Kidney tubule cell (primary cell): ENCODE data around the gene NCKAP1.
A peak's percentile ranks its signal among the peaks of the same experiment; 100 is the strongest.
"Not testable (repeated sequence)": the region's sequence is repeated elsewhere in the genome, so short reads cannot be mapped to it uniquely, and the experiment has no call there.

ENCODE experiments used
- DNase-seq: peaks from one replicate; pipeline ENCODE4 v3.0.0-alpha.2; 2018; ENCODE audit warnings: low spot score

Gene NCKAP1

DNA sequence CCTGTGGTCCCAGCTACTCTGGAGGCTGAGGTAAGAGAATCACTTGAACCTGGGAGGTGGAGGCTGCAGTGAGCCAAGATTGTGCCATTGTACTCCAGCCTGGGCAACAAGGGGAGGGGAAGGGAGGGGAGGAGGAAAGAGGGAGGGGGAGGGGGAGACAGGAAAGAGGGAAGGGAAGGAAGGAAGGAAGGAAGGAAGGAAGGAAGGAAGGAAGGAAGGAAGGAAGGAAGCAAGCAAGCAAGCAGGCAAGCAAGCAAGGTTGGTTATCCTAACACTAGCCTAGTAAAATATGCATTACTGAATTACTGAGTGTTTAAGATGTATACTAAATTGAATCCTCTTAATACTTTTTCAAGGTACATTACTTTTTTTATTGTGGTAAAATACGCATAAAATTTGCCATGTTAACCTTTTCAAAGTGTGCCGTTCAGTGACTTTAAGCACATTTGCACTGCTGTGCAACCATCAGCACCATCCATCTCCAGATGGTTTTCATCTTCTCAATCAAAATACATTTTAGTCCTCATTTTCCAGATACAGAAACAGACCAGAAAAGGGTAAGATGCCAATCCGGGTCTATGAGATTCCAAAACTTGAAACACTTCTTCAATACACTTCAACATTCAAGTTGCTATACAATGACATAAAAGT lies 28.9 kb downstream of the NCKAP1 start:
- no peak for DNase-seq

DNA sequence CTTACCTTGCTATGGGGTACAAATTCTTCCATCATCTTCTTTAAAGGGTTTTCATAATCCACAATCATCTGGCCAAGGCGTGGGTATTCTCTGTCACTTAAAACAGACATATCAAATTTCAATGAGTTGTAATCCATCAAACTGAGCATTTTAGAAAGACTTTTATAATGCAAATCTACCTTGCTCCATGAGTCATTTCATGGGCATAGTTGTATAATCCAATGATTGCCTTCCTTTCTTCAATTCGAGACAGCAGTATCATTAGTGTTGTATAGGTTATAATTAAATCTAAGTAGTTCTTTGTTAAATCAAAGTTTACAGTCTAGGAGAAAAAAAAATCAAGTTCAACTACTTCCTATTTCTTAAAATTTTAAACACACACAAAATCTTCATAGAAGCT lies 36.3 kb downstream of the NCKAP1 start:
- DNase-seq: no peak

GRCh38 chr2:183000846-183001245 lies 37.4 kb downstream of the NCKAP1 start:
- DNase-seq: peak; percentile 89

DNA sequence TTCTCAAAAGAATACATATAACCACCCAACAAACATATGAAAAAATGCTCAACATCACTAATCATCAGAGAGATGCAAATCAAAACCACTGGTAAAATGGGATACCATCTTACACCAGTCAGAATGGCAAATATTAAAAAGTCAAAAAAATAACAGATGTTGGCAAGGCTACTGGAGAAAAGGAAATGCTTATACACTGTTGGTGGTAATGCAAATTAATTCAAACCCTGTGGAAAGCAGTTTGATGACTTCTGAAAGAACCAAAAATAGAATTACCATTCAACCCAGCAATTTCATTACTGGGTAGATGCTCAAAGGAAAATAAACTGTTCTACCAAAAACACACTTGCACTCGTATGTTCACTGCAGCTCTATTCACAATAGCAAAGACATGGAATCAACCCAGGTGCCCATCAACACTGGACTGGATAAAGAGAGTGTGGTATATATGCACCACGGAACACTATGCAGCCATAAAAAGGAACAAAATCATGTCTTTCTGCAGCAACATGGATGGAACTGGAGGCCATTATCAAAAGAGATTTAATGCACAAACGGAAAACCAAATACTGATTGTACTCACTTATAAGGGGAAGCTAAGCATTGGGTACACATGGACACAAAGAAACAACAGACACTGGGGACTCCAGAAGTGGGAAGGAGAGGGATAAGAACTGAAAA lies 38.8 kb downstream of the NCKAP1 start:
- DNase-seq: no peak

- no peak for DNase-seq
Measured at GRCh38 chr2:182994228-182994912, 43.9 kb downstream of the NCKAP1 start.

DNA sequence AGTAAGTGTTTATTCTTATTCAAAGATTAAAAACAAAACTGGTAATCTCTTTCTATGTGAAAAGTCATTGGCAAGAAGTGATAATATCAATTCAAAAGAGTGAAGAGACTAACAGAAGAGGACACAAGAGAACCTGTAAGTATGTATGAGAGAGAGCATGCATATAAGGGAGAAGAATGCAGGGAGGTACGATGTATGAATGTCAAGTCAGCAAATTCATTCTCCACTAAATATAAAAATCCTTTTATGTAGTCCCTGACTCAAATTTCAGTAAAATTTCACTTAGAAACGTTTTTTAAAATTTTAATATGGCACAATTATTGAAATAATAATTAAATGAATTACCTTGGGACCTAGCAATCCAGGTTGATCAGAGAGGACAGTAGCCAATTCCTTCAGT lies 55.3 kb downstream of the NCKAP1 start:
- no peak for DNase-seq

- DNase-seq: not testable (repeated sequence)
Measured at GRCh38 chr2:182981475-182981874, 56.8 kb downstream of the NCKAP1 start.

- DNase-seq: no peak
Measured at GRCh38 chr2:182980652-182981051, 57.6 kb downstream of the NCKAP1 start.

GRCh38 chr2:182980115-182980514 lies 58.1 kb downstream of the NCKAP1 start:
- peak; percentile 58 for DNase-seq

DNA sequence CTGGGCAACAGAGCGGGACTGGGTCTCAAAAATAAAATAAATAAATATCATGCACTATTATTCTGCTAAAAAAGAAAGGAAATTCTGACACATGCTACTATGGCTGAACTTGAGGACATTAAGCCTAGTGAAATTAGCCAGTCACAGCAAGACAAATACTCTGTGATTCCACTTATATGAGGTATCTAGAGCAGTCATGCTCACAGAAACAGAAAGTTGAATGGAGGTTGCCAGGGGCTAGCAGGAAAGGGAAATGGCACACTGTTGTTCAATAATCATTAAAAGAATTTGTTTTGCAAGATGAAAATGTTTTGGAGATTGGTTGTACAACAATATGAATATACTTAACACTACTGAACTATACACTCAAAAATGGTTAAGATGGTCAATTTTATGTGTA lies 60.8 kb downstream of the NCKAP1 start:
- DNase-seq: no peak

DNA sequence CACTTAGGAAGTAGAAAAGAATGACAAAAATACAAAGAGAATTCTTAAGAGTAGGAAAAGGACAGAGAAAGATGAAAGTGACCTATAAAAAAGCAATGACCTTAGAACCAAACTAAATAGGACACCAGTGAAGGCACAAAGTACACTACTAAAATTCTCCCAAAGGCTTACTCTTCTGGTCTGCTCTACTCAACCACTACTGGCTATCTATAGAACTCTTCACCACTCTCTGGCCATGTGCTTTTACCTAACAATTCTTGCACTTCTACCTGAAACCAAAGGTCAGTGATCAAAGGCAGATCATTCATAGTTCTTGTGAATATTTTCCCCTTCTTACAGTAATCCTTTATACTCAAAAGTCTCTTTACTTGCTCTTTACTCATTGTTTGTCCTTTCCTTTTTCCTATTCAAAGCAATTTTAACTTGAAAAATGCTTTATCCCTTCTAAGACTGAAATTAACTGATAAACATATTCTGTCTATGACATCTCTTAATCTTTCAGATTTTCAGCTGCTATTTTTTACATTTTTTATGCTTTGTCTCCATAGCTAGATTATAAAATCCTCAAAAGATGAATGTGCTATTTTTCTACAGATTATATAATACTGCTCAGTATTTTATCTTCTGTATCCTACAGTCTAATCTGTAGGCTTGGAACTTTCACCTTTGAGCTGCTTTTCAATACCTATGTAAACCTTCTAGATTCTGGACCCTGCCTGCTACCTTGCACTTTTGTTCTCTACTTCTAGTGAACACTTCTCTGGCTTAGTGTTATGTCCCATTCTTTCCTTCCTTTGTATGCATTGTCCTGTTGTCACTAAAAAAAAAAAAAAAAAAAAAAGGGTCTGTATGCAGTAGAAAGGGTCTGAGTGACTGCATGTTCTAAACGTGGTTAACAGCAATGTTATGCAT lies 64.6 kb downstream of the NCKAP1 start:
- DNase-seq: no peak

- DNase-seq: no peak
Measured at GRCh38 chr2:182972548-182972942, 65.7 kb downstream of the NCKAP1 start.

DNA sequence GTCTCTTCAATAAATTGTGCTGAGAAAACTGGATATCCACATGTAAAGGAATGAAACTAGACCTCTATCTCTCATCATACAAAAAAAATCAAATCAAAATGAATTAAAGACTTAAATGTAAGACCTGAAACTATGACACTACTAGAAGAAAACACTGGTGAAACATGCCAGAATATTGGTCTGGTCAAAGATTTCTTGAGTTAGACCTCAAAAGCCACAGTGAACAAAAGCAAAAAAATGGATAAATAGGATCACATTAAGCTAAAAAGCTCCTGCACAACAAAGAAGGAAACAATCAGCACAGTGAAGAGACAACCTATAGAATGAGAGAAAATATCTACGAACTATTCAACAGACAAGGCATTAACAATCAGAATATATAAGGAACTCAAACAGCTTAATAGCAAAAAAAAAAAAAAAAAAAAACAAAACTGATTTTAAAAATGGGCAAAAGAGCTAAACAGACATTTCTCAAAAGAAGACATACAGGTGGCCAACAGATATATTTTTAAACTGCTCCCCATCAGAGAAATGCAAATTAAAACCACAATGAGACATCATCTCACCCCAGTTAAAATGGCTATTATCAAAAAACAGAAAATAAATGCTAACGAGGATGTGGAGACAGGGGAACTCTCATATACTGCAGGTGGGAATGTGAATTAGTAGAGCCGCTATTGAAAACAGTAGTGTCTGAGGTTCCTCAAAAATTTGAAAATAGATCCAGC lies 66.3 kb downstream of the NCKAP1 start:
- no peak for DNase-seq

- DNase-seq: no peak
Measured at GRCh38 chr2:182970486-182970885, 67.8 kb downstream of the NCKAP1 start.

DNA sequence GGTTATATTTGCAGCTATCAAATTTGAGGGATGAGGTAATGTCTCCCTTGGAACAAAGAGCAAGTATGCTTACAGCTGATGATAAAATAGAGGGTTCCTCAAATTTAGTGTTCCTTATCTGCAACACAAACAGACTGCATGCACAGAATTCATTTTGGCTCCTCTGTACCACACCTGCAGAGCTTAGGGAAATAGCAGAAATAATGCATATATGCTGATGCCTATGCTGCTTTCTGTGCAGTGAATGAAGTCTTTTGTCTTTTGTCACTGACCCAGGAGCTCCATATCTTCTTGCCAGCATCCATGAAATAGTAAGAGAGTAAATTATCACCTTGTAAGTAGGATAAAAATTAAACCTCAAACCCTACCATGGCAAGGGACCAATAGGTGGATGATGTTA lies 69.8 kb downstream of the NCKAP1 start:
- DNase-seq: no peak

GRCh38 chr2:182966356-182966755 lies 71.9 kb downstream of the NCKAP1 start:
- DNase-seq: not testable (repeated sequence)

DNA sequence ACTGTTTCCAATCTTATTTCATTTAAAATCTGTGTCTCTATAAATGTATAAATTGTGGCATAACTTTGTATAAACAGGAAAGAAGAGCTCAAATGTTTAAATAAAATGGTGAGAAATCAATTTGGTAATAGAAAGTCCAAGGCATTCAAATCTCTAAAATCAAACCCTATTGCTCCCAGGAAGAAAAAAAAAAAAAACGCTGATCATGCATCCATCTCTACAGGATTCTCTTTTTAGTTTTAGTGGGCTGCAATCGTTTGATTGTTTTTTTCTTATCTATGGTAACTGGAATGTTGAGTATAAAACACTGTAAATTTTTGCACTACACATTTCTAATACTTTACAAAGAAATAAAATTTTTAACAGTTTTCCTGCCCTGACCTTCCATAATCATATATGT lies 75.6 kb downstream of the NCKAP1 start:
- no peak for DNase-seq

GRCh38 chr2:182960869-182961268 lies 77.4 kb downstream of the NCKAP1 start:
- not testable (repeated sequence) for DNase-seq

DNA sequence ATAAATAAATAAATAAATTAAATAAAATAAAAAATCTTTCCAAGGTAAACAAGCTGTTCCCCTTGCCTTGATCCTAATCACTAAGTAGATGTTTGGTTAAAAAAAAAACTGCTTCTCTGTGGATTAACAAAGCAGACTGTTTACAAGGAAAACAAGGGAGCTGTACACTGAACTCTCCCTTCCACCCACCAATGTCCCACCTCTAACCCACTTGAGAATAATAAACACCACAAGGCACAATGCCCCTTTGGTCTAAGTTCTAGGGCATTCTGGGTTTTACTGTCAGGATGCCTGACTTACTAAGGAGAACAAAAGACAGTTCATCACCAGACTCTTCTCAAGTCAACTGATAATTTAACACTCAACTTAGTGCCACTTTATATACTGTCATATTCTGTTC lies 83.5 kb downstream of the NCKAP1 start:
- no peak for DNase-seq

DNA sequence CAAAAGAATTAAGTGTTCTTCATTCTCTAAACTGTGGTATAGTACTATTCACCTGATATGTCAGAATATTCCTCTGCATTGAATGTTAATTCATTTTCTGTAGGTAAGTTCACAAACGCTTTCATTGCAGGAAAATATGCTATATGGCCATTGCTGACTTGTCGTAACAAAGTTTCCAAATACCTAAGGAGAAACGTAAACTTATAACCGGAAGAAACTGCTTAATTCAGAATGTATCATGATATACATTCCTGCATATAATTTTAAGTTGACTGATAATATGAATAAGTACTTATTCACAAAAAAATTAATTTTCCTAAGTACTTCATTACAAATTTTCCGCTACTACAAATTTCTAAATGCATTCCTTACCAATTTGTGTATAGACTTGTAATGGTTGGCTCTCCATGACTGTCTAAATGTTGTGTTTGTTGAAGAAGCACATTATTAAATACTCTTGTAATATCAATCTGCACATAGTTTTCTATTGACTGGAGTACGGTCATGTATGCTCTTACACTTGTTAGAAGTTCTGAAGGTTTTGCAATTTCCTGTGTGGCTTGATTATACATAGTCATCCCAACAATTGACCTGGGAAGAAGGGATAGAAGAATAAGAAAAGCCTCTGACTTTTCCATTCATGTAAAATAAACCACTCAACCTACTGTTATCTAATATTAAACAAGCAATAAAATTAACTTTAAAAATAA lies 85.4 kb downstream of the NCKAP1 start:
- DNase-seq: peak; percentile 21
